ENCODE results near the gene SAP25. TPM values are rescaled to one million over a fixed set of nuclear protein-coding genes. Genes with fewer than 3 reads are reported as not detected.

The SAP25 gene
- total and polyA plus RNA-seq, 2 of the 4 experiments (the other 2 are of a cell fraction), result 1.8 TPM; not detected in 1

GRCh38 chr7:100544967-100545359, 28.7 kb downstream of the SAP25 start:
- Histone ChIP-seq H3K79me1 (ENCODE audit: low read depth in 1 of 2, low read length in 2 of 2) (peaks cover 23 to 47% of the 10 kb centered on the region in 2 experiments), H2BK120ac (ENCODE audit: low read depth, low read length) (peak overlapping the region; percentile 58), H3K14ac (replicated peaks; ENCODE audit: low read depth, low read length) (peak overlapping the region; percentile 71), H4K91ac (ENCODE audit: insufficient read depth, low read depth, low read length) (peak overlapping the region; percentile 61), H2BK15ac (ENCODE audit: low read depth, low read length) (peak overlapping the region; percentile 72), H3K18ac (ENCODE audit: low read depth, low read length) (peak overlapping the region; percentile 17; the same call in 1 of the 2 replicates), H4K5ac (ENCODE audit: low read depth, low read length) (peak overlapping the region; percentile 5; the same call in 1 of the 2 replicates), H2BK20ac (ENCODE audit: low read depth, low read length) (peak overlapping the region; percentile 82), H3K27ac (ENCODE audit: insufficient read depth, low read length) (peak overlapping the region; percentile 39), H3K4me1 (ENCODE audit: control insufficient read depth, insufficient read depth, low read length) (peaks cover 28% of the 10 kb centered on the region), H4K20me1 (ENCODE audit: insufficient read depth, low read length) (no peaks in the 10 kb centered on the region), H3K23ac (ENCODE audit: low read depth, low read length) (peak overlapping the region; percentile 82), H2BK5ac (ENCODE audit: low read depth, low read length, poor library complexity, severe bottlenecking) (peak overlapping the region; percentile 76), H3K56ac (ENCODE audit: extremely low read depth, insufficient read depth, low read length) (peak overlapping the region; percentile 19; the same call in 1 of the 2 replicates), H2AFZ (replicated peaks; ENCODE audit: low read length, poor library complexity) (peak overlapping the region; percentile 14), H3K9ac (ENCODE audit: low read depth, low read length) (no peak overlapping the region; the same call in 1 of the 2 replicates), H3K9me1 (ENCODE audit: insufficient read depth, low read length) (peaks cover 27% of the 10 kb centered on the region), H3K4me2 (ENCODE audit: low read depth, low read length) (peak overlapping the region; percentile 26), H3K36me3 (ENCODE audit: control insufficient read depth, insufficient read depth, low read length) (no peaks in the 10 kb centered on the region), H3K4me3 (ENCODE audit: insufficient read depth, low read depth, low read length) (no peak overlapping the region), H2AK5ac (ENCODE audit: low read depth, low read length) (peak overlapping the region; percentile 27; the same call in 1 of the 2 replicates), H4K8ac (ENCODE audit: low read depth in 2 of 2, low read length in 2 of 2) (peak overlapping the region; percentile 38 to 83; a peak in 3 of 4 replicates), H2AK9ac (replicated peaks; ENCODE audit: low read depth, low read length, poor library complexity) (peak overlapping the region; percentile 50), H3K27me3 (ENCODE audit: control insufficient read depth, insufficient read depth, low read length) (no peaks in the 10 kb centered on the region), H3K9me3 (ENCODE audit: control insufficient read depth, insufficient read depth, low read length) (no peaks in the 10 kb centered on the region), H3K4ac (ENCODE audit: low read depth, low read length) (peak overlapping the region; percentile 71)
- CTCF ChIA-PET, result interaction anchor here (0.7 to 0.9 kb wide), 2 partner anchors 29 kb away, joined by 3 read pairs; no protein-coding TSS in a partner anchor
- in situ Hi-C loops (cut with MboI; ENCODE audit: low sequenced_read_pairs), result loop anchor here (5.0 kb wide), 1 partner anchor 63 kb away; the partner anchor contains the start of gene NYAP1
- POLR2A ChIA-PET (ENCODE audit: unreplicated experiment), result no interaction called here
- WGBS, 2 experiments (ENCODE audit: extremely low coverage in 2 of 2, insufficient read length in 1 of 2), result 33% methylated on average over 1 of the region's 1 CpG; no CpG with 5 or more reads in 1 of the 2 experiments
- TF ChIP-seq CTCF (conservative IDR thresholded peaks at IDR 0.05; ENCODE audit: low read depth, low read length) (no peak), ELK1 (IDR thresholded peaks at IDR 0.05; ENCODE audit: borderline replicate concordance, low read depth, low read length) (no peak), MAFK (IDR thresholded peaks at IDR 0.05; ENCODE audit: low read depth, low read length) (no peak), RCOR1 (IDR thresholded peaks at IDR 0.05; ENCODE audit: insufficient replicate concordance, low read length) (no peak), POLR2A (IDR thresholded peaks at IDR 0.05; ENCODE audit: low read depth, low read length) (no peak), CEBPB (IDR thresholded peaks at IDR 0.05; ENCODE audit: low read depth, low read length) (no peak), NFE2L2 (IDR thresholded peaks at IDR 0.05; ENCODE audit: low read depth, low read length) (no peak), BHLHE40 (IDR thresholded peaks at IDR 0.05; ENCODE audit: low read depth, low read length) (no peak), SMC3 (IDR thresholded peaks at IDR 0.05; ENCODE audit: low read depth, low read length) (no peak), MAZ (IDR thresholded peaks at IDR 0.05; ENCODE audit: borderline replicate concordance, low read depth, low read length) (no peak), USF2 (IDR thresholded peaks at IDR 0.05; ENCODE audit: low read depth, low read length) (no peak), CHD1 (IDR thresholded peaks at IDR 0.05; ENCODE audit: low read depth, low read length) (no peak), RFX5 (IDR thresholded peaks at IDR 0.05; ENCODE audit: low read depth, low read length) (no peak), RAD21 (IDR thresholded peaks at IDR 0.05; ENCODE audit: low read length) (no peak), FOS (IDR thresholded peaks at IDR 0.05; ENCODE audit: low read depth, low read length) (no peak), MXI1 (IDR thresholded peaks at IDR 0.05; ENCODE audit: borderline replicate concordance, low read depth, low read length) (no peak)
- dilution Hi-C loops (cut with HindIII; ENCODE audit: low sequenced_read_pairs, unreplicated experiment), result no loop called here
- ATAC-seq (ENCODE audit: low read depth) (no peak), DNase-seq (peak; percentile 17)
- no TSS peak for BruUV-seq (replicated peaks)
- intact Hi-C loops (cut with micrococcal nuclease), result loop anchor here (5.0 kb wide), 2 partner anchors 53 to 68 kb away; partner anchors contain the start of gene TSC22D4
